Fibroblast of skin of abdomen (primary cell): ENCODE data around the gene FBXL14.

Source experiments
- DNase-seq: peaks from one replicate; pipeline ENCODE4 v3.0.0-alpha.2; 2013

FBXL14 gene

DNA sequence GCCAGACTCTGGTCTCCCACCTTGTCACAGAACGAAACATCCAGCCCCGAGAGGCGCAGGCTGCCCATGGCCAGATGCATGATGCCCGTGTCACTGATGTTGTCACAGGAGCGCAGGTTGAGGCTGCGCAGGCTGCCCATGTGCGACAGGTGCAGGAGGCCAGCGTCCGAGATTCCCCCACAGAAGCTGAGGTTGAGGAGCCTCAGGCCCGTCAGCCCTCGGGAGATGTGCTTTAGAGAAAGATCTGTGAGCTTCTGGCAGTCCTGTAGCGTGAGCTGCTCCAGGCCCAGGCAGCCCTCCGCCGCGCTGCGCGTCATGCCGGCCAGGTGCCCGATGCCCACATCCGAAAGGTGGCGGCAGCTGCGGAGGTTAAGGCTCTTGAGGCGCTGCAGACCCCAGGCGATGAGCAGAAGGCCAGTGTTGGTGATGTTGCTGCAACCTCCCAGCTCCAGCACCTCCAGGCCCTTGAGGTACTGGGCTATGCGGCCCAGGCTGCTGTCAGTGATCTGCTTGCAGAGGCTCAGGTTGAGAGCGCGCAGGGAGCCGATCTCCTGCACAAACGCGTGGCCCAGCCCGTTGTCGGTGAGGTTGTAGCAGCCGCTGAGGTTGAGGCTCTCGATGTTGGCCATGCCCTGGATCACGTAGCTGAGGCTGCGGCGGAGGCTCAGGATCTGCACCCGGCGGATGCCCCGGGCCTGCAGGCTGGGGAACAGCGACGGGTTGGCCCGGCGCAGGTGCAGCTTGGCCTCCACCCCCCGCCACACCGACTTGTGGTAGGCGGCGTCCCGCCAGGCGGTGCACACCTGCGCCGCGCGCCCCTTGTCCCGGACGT lies 991 bp downstream of the FBXL14 start:
- DNase-seq, result no peak

- peak; percentile 71 for DNase-seq
Observed at GRCh38 chr12:1592444-1593173, 1.8 kb downstream of the FBXL14 start.

DNA sequence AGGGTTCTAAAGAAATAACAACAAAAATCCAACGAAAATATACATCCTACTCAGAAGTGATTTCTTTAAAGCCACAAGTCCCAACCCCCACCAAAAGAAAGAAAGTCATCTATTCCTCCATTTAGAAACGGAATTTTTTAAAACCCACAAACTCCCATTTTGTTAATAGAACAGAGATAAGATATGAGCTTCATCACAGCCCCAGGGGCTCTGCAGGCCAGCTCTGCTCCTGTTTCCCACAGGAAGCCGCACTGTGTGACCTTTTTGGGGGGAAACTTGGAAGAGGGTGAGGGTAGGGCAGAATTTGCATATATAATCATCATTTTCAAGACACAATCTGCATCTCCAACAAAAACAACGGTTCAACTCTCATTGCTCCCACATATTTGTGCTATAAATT lies 2.8 kb downstream of the FBXL14 start:
- DNase-seq, result no peak

DNA sequence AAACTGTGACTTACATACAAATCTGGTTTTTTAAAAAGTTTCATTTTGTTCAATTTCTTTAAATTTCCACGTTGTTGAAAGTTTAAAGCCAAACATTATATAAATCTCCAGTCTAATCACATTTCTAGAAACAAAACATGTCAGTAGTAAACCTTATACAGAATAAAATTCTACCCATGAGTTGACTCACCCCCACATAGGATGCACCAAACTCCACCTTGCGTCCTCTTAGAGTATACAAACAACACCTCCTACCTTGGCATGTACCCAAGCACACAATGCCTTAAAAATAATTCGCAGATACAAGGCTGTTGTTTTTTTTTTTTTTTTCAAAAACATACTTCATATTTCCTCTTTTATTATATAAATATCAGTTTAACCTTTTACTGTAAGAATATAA lies 3.3 kb downstream of the FBXL14 start:
- DNase-seq, result no peak

DNA sequence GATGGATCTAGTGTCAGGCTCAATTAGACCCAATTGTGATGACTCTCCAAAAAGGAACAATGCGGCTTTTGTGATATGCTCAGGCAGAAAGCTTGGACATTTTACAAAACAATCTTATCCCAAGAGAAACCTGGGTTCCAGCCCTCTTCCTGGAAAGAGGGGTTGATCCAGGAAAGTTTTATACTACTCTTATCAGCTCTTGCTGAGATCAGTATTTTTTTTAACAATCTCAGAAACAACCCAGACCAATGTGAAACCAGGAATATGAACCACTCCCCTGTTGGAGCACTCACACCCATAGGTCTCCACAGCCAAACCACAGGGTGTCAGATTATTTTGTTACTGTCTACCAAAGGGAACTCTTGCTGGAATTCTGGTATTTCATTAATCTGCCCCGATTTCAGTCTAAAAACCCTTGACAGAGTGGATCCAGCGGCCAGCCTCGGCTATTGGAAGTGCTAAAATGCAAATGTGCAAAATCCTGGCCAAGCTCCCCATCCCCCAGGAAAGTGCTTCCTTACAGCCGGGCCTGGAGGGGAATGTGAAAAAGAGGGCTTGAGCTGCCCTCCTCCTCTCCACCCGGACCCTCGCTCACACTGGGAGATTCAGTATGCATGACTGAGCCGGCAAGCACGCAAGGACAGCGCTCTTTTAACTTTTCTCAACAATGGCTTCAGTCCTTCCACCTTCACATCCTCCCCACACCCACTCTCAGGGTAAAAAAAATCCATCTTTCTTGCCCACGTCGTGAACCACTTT lies 4.0 kb downstream of the FBXL14 start:
- peak; percentile 55 for DNase-seq

DNA sequence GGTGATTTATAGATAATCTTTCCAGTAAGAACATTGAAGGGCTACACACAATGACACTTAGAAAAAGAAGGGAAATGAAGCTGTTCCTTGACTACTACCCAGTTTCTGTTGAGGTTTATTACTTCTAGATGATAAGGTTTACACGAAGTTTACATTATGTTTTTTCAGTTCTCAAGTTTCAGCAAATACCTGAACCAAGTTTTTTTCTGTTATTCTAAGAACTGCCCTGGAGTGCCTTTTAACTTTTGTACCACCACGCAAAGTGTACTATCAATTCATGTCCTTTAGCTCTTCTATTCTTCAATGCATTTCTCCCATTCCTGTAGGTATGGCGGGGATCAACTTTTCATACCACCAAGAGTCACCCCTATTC lies 5.8 kb downstream of the FBXL14 start:
- no peak for DNase-seq

- no peak for DNase-seq
Observed at GRCh38 chr12:1587927-1588574, 6.3 kb downstream of the FBXL14 start.

DNA sequence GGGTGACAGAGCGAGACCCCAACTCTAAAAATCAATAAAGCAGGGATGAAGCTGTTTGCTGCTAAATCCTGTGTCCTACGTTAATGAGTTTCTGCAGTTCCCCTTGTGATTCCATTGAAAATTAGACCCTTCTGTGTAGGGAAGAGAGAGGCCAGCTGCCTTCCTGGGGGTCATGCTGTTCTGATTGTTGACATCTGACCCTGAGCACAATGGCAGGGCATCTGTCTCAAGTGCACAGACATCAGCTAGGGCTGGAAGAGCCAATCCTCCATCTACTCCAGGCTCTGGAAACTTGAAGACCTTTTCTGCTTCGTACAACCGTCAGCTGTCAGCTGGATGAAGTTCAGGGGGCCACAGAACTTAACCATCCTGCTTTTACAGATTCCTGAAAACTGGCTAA lies 10.1 kb downstream of the FBXL14 start:
- DNase-seq, result no peak

GRCh38 chr12:1583421-1584078 lies 10.8 kb downstream of the FBXL14 start:
- peak; percentile 86 for DNase-seq

- no peak for DNase-seq
Observed at GRCh38 chr12:1582709-1583050, 11.7 kb downstream of the FBXL14 start.

- DNase-seq, result peak; percentile 65
Observed at GRCh38 chr12:1581973-1582708, 12.2 kb downstream of the FBXL14 start.

GRCh38 chr12:1580526-1580925 lies 13.9 kb downstream of the FBXL14 start:
- no peak for DNase-seq

DNA sequence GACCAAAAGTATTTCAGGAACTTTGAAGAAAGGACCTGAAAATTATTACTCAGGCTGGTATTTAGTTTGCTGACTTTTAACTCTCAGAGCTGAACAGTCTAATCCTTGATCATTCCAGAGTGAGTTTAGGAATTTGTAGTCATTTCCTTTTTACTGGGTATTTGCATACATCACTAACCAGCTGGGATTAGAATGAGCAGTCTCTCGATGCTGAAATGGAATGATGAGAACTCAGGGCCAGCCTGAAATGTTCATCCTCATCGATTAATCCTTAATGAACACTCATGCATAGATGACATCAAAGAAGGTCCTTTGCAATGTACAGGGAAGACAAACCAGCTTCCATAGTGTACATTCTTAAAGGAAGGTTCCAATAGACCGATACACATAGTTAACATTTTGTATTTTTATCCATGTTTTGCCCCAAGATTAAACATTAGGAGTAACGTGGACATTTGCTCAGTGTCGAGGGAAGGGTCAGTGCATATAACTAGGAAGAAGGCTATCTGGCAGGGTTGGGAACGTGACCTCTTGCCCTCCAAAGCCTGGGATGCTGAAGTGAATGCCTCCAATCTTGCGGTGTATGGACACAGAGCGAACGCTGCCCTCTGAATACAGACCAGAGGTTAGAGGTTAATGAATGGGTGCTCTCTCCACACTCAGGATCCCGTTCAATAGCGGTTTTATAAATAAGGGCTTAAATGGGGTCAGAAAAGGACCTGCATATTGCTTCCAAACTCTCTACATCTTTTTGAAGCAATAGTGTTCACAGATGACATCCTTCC lies 14.5 kb downstream of the FBXL14 start:
- DNase-seq, result peak; percentile 84

DNA sequence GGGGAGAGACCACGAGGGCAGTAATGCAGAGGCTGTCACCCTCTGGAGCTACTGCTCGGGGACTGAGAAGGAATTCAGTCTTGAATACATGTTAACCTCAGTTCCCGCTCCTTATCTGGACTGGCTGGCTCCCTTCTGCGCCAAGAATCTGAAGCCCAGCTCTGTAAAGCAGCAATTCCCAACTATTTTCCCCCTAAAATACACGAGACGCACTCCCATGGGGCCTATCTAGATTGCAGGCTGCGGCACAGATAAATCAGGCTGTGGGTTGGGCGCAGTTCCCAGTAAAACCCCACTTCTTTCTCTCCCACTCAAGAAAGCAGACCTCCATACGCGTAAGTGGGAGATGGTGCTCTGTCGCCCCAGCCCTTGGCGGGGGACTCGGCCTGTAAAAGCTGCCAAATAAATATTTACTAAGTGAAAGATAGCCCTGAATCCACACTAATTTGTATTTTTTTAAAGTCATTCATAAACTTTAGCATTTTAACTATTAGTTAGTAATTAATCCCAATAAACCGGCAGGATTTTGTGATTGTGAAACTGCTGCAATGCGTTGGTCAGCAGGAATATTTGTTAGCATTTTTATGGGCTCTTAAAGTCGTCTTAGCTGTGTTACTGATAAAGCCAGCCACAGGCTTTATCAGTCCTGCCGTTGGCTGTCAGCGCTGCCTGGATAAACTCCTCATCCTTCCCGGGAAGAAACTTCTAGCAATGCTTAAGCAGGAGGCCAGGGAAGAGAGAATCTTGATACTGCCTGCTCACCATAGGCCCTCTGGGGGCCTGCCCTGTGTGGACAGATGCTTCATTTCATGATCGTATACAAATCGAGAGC lies 17.8 kb downstream of the FBXL14 start:
- peak; percentile 88 for DNase-seq

- DNase-seq, result peak; percentile 53
Observed at GRCh38 chr12:1575408-1576401, 18.7 kb downstream of the FBXL14 start.

DNA sequence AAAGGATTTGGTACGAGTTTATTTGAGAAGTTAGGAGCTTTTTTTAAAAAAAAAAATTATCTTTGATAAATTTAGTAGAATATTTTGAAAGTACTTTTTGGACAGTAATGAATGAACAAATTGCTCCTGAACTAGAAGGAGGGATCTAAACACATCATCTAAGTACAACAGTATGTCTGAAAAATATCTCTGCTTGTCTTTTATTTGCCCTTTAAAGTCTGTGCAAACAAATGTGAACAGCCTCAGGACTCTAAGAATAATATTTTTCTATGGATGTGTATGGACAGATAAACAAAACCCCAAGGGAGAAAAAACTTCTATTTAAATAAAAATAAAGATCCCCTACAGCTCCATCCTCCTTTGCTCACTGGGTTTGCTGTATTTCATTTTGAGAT lies 19.5 kb downstream of the FBXL14 start:
- no peak for DNase-seq

DNA sequence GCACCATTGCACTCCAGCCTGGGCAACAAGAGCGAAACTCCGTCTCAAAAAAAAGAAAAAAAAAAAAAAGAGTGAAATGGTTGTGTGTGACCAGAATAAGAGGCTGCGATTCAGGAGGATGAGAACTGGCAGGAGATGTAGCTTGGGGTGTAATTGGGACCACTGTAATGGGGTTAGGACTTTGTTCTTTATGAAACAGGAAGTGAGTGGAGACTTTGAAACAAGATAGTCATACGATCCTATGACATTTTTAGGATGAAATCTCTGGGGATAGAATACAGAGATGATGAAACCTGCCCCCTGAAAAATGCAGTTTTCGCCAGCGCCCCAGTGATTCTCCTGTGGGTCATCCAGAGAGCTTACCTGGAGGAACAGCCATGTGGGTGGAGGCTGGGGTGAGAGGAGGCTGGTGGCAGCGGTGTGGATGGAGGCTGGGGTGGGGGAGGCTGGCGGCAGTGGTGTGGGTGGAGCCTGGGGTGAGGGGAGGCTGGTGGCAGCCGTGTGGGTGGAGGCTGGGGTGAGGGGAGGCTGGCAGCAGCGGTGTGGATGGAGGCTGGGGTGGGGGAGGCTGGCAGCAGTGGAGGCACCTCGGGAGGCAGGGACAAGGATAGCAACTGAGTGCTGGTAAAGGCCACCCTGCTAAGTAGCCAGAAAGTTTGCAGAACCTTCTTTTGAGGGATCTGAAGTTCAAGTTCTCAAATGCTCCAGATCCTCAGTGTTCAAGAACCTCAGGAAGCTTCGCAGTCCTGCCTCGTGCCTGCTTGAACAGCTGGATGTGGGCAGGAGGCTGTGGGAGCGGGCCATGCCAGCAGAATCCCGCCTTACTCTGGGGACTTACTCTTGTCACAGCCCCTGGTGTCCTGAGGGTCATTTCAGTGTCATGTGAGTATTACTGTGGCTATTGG lies 20.2 kb downstream of the FBXL14 start:
- no peak for DNase-seq
